ENCODE results near the gene LAMA2. TPM values are rescaled to one million over a fixed set of nuclear protein-coding genes. Genes with fewer than 3 reads are reported as not detected.
"Not testable (repeated sequence)": the region's sequence is repeated elsewhere in the genome, so short reads cannot be mapped to it uniquely, and the experiment has no call there.

Gene LAMA2
- total and polyA plus RNA-seq, 2 experiments from 2014 or later: 11.1 to 57.5 TPM

DNA sequence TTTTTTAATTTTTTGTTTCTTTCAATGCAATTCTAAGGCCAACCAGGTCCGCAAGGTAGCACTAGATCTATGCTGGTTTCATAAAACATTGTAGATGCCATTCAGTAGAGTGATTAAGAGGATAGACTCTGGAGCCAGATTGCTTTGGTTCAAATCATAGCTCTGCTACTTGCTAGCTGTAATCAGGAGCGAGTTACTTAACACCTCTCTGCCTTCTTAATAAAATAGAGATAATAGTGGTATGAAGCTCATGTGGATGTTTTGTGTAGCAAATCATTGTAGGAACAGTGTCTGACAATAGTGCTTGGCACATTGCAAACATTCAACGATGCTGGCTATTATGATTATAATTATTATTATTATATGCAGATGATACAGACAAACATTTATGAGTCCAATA, 164.9 kb downstream of the LAMA2 start:
- H3K9me2 ChIP-seq (replicated peaks; ENCODE audit: insufficient read depth): no peaks in the 10 kb centered on the region
- H3K27me3 ChIP-seq: no peaks in the 10 kb centered on the region
- H3K4me2 ChIP-seq: no peak overlapping the region
- H3K4me3 ChIP-seq: no peak overlapping the region
- no peak overlapping the region for H2AFZ ChIP-seq
- H3K36me3 ChIP-seq (replicated peaks; ENCODE audit: insufficient read depth, low read depth): no peaks in the 10 kb centered on the region
- WGBS (ENCODE audit: low lambda C conversion rate, missing lambda C conversion rate): 88% methylated on average over 3 of the region's 3 CpGs
- H3K27ac ChIP-seq: no peak overlapping the region
- H3K9me3 ChIP-seq (ENCODE audit: low read depth): no peaks in the 10 kb centered on the region
- no peaks in the 10 kb centered on the region for H3K4me1 ChIP-seq (ENCODE audit: insufficient read depth)
- no peaks in the 10 kb centered on the region for H4K20me1 ChIP-seq (ENCODE audit: insufficient read depth, poor library complexity, severe bottlenecking)
- H3K79me2 ChIP-seq: no peaks in the 10 kb centered on the region
- DNase-seq (ENCODE audit: low spot score): no peak
- TF ChIP-seq EZH2phosphoT487 (IDR thresholded peaks at IDR 0.05; ENCODE audit: low read depth, severe bottlenecking, unreplicated experiment) (no peak), EZH2 (IDR thresholded peaks at IDR 0.05; ENCODE audit: borderline replicate concordance) (no peak)
- TF ChIP-seq, protein P1, sequence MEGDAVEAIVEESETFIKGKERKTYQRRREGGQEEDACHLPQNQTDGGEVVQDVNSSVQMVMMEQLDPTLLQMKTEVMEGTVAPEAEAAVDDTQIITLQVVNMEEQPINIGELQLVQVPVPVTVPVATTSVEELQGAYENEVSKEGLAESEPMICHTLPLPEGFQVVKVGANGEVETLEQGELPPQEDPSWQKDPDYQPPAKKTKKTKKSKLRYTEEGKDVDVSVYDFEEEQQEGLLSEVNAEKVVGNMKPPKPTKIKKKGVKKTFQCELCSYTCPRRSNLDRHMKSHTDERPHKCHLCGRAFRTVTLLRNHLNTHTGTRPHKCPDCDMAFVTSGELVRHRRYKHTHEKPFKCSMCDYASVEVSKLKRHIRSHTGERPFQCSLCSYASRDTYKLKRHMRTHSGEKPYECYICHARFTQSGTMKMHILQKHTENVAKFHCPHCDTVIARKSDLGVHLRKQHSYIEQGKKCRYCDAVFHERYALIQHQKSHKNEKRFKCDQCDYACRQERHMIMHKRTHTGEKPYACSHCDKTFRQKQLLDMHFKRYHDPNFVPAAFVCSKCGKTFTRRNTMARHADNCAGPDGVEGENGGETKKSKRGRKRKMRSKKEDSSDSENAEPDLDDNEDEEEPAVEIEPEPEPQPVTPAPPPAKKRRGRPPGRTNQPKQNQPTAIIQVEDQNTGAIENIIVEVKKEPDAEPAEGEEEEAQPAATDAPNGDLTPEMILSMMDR (IDR thresholded peaks at IDR 0.05; ENCODE audit: poor library complexity): no peak

DNA sequence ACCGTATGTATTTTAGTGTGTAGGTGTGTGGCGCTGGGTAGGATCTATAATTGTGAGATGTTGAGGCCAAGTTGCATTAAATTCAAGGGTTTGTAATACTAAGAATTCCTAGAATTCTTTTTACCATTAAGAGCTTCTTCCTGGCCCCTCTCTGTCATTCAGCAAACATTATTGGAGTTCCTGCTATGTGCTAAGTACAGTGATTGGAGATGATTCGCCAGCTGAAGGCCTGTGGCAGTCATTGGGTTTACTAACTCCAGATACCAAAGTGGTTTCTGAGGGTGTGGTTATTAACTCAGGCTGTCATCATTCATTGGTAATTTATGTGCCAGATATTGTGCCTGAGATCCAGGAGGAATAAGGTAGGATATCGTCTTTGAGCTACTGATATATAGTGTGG, 167.1 kb downstream of the LAMA2 start:
- Histone ChIP-seq H3K9me3 (ENCODE audit: low read depth) (no peaks in the 10 kb centered on the region), H3K27ac (no peak overlapping the region), H2AFZ (no peak overlapping the region), H3K4me2 (no peak overlapping the region), H3K9me2 (replicated peaks; ENCODE audit: insufficient read depth) (no peaks in the 10 kb centered on the region), H3K4me1 (ENCODE audit: insufficient read depth) (no peaks in the 10 kb centered on the region), H3K36me3 (replicated peaks; ENCODE audit: insufficient read depth, low read depth) (no peaks in the 10 kb centered on the region), H3K27me3 (no peaks in the 10 kb centered on the region), H4K20me1 (ENCODE audit: insufficient read depth, poor library complexity, severe bottlenecking) (no peaks in the 10 kb centered on the region), H3K79me2 (no peaks in the 10 kb centered on the region), H3K4me3 (no peak overlapping the region)
- 92% methylated on average over 4 of the region's 4 CpGs for WGBS (ENCODE audit: low lambda C conversion rate, missing lambda C conversion rate)
- no peak for DNase-seq (ENCODE audit: low spot score)
- TF ChIP-seq EZH2 (IDR thresholded peaks at IDR 0.05; ENCODE audit: borderline replicate concordance) (no peak), EZH2phosphoT487 (IDR thresholded peaks at IDR 0.05; ENCODE audit: low read depth, severe bottlenecking, unreplicated experiment) (no peak)
- TF ChIP-seq, protein P1 (IDR thresholded peaks at IDR 0.05; ENCODE audit: poor library complexity): no peak

DNA sequence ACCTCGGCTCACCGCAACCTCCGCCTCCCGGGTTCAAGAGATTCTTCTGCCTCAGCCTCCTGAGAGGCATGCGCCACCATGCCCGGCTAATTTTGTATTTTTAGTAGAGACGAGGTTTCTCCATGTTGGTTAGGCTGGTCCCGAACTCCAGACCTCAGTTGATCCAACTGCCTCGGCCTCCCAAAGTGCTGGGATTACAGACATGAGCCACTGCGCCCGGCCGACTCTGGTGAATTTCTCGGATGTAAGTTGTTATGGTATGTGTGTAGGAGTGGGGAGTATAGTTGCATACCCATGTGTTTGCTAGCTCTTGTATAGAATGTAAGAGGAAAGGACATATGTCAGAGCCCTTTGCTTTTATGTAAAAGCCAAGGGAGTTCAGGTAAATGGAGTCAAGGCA, 170.2 kb downstream of the LAMA2 start:
- H3K4me1 ChIP-seq (ENCODE audit: insufficient read depth); H3K4me3 ChIP-seq; DNase-seq (ENCODE audit: low spot score); H4K20me1 ChIP-seq (ENCODE audit: insufficient read depth, poor library complexity, severe bottlenecking); H3K79me2 ChIP-seq; H3K9me3 ChIP-seq (ENCODE audit: low read depth); H3K36me3 ChIP-seq (replicated peaks; ENCODE audit: insufficient read depth, low read depth); H3K27ac ChIP-seq; H3K27me3 ChIP-seq; H3K4me2 ChIP-seq; H3K9me2 ChIP-seq (replicated peaks; ENCODE audit: insufficient read depth); H2AFZ ChIP-seq: not testable (repeated sequence)
- 95% methylated on average over 13 of the region's 13 CpGs for WGBS (ENCODE audit: low lambda C conversion rate, missing lambda C conversion rate)

DNA sequence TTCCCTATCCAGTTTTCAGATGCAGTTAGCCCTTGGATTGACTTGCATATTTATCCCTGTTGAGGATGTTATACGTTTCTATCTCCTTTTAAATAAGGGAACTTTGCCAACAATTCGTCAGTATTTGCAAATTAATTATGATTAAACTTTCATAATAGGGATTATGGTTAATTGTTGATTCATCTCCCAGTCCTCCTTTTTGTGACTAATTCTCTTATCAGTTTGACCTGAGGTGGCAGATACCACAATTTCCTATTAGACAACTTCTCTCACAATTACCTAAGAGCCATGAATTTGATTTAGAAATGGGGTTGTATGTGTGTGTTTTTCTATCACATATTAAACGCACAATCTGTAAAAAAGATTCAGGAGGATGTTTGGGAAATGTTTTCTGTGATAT, 172.9 kb downstream of the LAMA2 start:
- WGBS (ENCODE audit: low lambda C conversion rate, missing lambda C conversion rate): 79% methylated on average over 3 of the region's 3 CpGs
- Histone ChIP-seq H2AFZ (no peak overlapping the region), H3K36me3 (replicated peaks; ENCODE audit: insufficient read depth, low read depth) (no peaks in the 10 kb centered on the region), H3K27ac (no peak overlapping the region), H3K4me2 (no peak overlapping the region), H3K27me3 (no peaks in the 10 kb centered on the region), H3K79me2 (no peaks in the 10 kb centered on the region), H3K4me3 (no peak overlapping the region), H3K4me1 (ENCODE audit: insufficient read depth) (no peaks in the 10 kb centered on the region), H3K9me2 (replicated peaks; ENCODE audit: insufficient read depth) (no peaks in the 10 kb centered on the region), H3K9me3 (ENCODE audit: low read depth) (no peaks in the 10 kb centered on the region), H4K20me1 (ENCODE audit: insufficient read depth, poor library complexity, severe bottlenecking) (no peaks in the 10 kb centered on the region)
- DNase-seq (ENCODE audit: low spot score): no peak
- TF ChIP-seq EZH2 (IDR thresholded peaks at IDR 0.05; ENCODE audit: borderline replicate concordance): no peak
- no peak for TF ChIP-seq EZH2phosphoT487 (IDR thresholded peaks at IDR 0.05; ENCODE audit: low read depth, severe bottlenecking, unreplicated experiment)
- TF ChIP-seq, protein P1 (IDR thresholded peaks at IDR 0.05; ENCODE audit: poor library complexity): no peak
